Measurements from ENCODE around the gene PPFIA3.

PPFIA3 gene

DNA sequence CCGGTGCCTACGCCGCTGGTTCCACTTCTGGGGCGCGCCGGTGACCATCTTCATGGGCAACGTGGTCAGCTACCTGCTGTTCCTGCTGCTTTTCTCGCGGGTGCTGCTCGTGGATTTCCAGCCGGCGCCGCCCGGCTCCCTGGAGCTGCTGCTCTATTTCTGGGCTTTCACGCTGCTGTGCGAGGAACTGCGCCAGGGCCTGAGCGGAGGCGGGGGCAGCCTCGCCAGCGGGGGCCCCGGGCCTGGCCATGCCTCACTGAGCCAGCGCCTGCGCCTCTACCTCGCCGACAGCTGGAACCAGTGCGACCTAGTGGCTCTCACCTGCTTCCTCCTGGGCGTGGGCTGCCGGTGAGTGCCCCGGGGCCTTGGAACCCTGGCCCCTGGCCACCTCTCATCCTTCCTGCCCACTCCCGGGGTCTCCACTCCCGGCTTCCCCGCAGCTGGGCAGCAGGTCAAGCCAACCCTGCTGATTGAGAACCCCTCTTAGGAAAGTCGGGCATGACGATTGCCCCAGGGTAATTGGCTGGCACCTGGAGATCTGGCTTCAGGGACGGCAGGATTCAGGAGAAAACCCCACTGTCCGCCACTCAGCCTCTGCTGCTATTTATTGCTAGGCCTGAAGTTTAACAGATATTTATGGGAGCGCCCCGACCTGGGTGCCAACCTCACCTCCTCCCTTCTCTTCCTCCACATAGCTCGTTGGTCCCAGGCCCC lies 77.3 kb downstream of the PPFIA3 start:
- H3K27me3 Mint-ChIP-seq: no peaks in the 10 kb centered on the region

DNA sequence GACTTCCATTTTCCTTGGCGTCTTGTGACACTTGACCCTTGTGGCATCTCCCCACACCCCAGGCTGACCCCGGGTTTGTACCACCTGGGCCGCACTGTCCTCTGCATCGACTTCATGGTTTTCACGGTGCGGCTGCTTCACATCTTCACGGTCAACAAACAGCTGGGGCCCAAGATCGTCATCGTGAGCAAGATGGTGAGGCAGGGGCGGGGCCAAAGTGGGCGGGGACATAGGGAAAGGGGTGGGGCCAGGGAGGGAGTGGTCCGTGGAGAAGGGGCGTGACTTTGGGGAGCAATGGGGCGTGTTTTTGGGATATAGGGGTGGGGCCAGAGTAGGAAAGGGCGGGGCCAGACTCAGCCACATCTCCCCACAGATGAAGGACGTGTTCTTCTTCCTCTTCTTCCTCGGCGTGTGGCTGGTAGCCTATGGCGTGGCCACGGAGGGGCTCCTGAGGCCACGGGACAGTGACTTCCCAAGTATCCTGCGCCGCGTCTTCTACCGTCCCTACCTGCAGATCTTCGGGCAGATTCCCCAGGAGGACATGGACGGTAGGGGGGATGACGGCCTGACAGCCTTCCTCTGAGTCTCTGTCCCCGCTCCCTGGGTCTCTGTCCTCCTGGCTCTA lies 81.0 kb downstream of the PPFIA3 start:
- H3K27me3 Mint-ChIP-seq: no peaks in the 10 kb centered on the region
- no peaks in the 10 kb centered on the region for H3K9me3 Mint-ChIP-seq (ENCODE audit: low read depth)
- H3K4me1 Mint-ChIP-seq (ENCODE audit: low read depth): no peaks in the 10 kb centered on the region
- H3K27ac Mint-ChIP-seq: no peak overlapping the region
- no peak overlapping the region for H3K4me3 Mint-ChIP-seq
- no peaks in the 10 kb centered on the region for H3K36me3 Mint-ChIP-seq

More for the DNA sequence above, 77.3 kb downstream of the PPFIA3 start:
- Mint-ChIP-seq H3K4me1 (ENCODE audit: low read depth) (no peaks in the 10 kb centered on the region), H3K9me3 (ENCODE audit: low read depth) (no peaks in the 10 kb centered on the region), H3K4me3 (no peak overlapping the region), H3K36me3 (no peaks in the 10 kb centered on the region), H3K27ac (no peak overlapping the region)

Data from activated naive CD8-positive, alpha-beta T cell (primary cell).